Fibroblast of lung (primary cell): ENCODE measurements around the gene ANKRD44.

Source experiments
- EZH2 ChIP-seq: IDR thresholded peaks from 2 replicates; pipeline ENCODE4 v1.5.1; 2012; ENCODE audit warnings: low read length, control low read depth, mild to moderate bottlenecking; ENCODE audit errors: missing control alignments
- TF ChIP-seq, protein P1 (sequence below), 2 donors: IDR thresholded peaks in 1 of 2; conservative IDR thresholded peaks in 1 of 2; 1 replicate in 1 of 2; 2 replicates in 1 of 2; pipeline ENCODE4 v1.5.1; 2011 to 2012; ENCODE audit warnings: low read length in 2 of 2, control low read depth in 1 of 2, inconsistent platforms in 1 of 2, low read depth in 1 of 2, mild to moderate bottlenecking in 1 of 2

- TF ChIP-seq, protein P1, sequence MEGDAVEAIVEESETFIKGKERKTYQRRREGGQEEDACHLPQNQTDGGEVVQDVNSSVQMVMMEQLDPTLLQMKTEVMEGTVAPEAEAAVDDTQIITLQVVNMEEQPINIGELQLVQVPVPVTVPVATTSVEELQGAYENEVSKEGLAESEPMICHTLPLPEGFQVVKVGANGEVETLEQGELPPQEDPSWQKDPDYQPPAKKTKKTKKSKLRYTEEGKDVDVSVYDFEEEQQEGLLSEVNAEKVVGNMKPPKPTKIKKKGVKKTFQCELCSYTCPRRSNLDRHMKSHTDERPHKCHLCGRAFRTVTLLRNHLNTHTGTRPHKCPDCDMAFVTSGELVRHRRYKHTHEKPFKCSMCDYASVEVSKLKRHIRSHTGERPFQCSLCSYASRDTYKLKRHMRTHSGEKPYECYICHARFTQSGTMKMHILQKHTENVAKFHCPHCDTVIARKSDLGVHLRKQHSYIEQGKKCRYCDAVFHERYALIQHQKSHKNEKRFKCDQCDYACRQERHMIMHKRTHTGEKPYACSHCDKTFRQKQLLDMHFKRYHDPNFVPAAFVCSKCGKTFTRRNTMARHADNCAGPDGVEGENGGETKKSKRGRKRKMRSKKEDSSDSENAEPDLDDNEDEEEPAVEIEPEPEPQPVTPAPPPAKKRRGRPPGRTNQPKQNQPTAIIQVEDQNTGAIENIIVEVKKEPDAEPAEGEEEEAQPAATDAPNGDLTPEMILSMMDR (conservative IDR thresholded peaks at IDR 0.05 in 1 of 2, IDR thresholded peaks at IDR 0.05 in 1 of 2; ENCODE audit: low read depth in 1 of 2, low read length in 2 of 2) = no peak
- no peak for TF ChIP-seq EZH2
Measured at GRCh38 chr2:197079414-197079813, 231.2 kb downstream of the ANKRD44 start.
